ENCODE data around the gene PPP1R8.
"Not testable (repeated sequence)": the region's sequence is repeated elsewhere in the genome, so short reads cannot be mapped to it uniquely, and the experiment has no call there.

Gene PPP1R8

DNA sequence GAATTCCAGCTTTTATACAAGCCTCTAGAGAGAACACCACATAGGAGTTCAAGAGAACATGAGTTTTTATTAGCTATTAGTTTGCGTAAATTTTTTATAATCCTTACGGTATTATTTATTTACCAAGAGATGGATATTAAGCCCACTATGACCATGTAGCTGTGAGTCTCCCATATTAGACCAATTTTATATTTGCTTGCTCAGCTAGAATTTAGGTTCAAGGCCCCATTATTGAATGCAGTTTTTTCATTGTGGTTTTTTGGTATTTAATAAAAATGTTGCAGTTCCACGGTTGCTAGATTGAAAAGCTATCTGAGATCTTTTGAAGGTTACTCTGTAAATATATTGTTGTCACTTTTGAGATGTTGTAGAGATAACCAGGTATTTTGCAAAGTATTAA is 2.9 kb downstream of the PPP1R8 start:
- DNase-seq: no peak

DNA sequence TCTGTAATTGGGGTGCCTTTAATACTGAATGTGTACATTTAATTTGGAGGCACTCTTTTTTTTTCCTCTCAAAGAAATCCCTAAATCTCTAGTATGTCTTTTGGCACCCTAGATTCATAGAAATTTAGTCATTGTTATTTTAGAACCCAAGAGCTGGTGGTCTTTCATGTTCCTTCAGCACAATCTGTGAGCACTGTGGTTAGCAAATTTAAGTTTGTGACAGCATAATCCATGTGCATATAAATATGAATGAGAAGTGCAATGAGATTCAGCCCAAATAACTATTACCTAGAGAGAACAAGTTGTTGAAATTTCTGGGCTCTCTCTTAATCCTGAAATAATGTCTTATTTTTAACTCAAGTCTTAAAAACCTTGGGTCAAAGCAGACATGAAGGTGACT is 4.5 kb downstream of the PPP1R8 start:
- DNase-seq: no peak

DNA sequence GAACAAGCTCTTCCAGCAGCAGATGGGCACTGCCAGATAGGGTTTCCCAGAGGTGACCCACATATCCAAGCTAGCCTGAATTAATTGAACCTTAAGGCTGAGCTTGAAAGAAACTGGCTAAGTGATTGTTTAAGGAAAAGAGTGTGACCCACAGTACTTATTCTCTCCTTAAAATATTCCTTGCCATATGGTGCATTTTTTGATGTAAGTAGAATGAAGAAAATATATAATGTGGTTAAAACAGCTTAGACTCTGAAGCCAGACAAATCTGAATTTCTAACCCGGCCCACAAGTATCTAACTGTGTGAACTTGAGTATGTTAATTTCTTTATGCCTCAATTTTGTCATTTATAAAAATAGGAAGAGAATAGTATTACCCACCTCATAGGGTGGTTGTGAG is 4.9 kb downstream of the PPP1R8 start:
- no peak for DNase-seq

DNA sequence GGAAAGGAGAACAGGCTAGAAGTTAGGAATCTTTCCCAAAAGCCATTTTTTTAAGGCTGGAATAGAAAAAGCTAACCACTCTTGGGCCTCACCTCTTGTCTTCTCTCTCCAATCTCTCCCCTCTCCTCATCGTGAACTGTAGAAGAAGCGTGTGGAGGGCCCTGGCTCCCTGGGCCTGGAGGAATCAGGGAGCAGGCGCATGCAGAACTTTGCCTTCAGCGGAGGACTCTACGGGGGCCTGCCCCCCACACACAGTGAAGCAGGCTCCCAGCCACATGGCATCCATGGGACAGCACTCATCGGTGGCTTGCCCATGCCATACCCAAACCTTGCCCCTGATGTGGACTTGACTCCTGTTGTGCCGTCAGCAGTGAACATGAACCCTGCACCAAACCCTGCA is 19.4 kb downstream of the PPP1R8 start:
- no peak for DNase-seq

DNA sequence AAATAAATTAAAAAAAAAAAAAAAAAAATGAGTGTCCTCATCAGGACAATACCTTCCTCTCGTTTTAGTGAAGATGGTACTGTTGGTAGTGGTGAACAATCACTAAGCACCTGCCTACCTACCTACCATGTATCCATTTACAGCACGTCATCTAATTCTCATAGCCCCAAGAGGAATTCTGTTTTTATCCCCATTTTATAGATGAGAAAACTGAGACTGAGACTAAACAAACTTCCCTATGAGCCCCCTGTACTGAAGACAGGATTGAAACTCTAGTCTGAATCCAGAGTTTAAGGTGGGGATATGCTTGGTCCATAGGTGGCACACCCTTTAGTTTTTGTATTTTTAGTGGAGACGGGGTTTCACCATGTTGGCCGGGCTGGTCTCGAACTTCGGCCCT is 24.5 kb downstream of the PPP1R8 start:
- DNase-seq: no peak

DNA sequence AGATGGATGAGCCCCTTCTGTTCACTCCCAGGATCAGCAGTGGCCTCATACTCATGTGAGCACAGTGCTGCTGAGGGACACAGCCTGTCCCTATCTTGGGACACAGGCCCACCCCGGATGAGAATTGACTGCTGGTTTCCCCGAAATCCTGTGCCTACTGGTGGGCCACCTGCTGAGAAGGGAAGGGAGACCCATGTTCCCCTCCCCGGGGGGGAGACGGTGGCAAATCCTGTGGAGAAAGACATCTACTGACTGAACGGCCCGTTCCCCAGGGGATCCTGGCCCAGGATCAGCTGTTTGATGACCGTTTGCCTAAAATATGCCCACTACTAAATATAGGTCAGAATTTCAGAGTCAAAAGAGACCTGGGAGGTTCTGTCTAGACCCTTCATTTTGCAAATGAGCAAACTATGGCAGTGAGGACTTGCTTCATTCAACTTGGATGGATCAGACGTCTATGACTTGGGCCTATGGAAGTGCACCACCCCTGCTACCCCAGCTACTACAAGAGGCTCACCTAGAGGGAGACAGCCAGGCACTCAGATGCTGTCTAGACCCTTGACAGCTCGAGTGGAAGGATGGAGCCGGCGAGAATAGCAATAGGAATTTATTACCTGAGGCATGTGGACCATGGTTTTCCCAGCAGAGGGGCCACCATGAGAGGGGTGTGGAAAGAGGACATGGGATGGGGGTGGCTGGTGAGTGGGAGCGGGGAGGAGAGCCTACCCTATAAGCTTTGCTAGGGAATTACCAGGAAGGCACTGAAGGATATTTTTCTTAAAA is 26.2 kb downstream of the PPP1R8 start:
- DNase-seq: no peak

DNA sequence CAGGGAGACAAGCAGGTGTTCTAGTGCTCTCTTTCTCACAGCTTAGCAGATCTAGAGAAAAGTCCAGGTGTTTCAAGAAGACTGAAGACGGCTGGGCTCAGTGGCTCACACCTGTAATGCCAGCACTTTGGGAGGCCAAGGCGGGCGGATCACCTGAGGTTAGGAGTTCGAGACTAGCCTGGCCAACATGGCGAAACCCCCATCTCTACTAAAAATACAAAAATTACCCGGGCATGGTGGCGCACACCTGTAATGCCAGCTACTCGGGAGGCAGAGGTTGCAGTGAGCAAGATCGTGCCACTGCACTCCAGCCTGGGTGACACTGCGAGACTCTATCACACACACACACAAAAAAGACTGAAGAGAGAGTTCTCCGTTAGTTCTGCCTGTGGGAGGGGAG is 27.0 kb downstream of the PPP1R8 start:
- not testable (repeated sequence) for DNase-seq

DNA sequence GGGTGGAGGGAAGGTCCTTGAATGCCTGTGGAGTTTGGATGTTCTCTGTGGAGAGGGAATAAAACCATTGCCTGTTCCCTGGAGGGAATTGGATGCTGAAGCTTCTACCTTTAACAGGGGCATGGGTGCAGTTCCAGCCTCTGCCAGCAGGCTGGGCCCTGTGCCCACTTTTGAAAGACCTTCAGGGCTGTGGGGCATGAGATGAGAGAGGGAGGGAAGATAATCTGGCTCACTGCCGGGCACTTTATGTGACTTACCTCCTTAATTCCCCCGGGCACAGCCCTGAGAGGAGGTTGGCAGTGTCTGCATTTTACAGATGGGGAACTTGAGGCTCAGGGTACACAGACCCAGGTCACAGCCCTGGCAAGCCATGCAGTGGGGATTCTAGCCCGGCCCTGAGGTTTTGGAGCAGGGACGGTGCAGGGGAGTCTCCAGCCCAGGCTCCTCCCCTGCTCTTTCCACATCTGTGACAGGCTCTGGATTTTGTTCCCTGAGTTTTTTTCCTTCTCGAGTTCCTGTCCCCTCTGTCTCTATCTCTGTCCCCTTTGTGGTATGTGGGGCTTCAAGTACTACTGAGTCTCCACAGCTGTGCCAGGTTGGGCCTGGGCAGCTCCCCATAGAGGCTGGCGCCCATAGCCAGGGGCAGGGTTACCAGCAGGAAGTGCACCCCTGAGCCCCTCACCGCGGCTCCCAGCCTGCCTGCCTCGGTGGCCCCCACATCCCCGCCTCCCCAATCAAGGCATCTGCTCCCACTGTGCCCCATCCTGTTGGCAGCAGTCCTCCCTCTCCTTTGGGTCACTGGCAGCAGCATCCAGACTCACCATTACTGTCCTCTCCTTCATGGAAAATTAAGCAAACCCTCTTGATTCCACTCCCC is 27.7 kb downstream of the PPP1R8 start:
- DNase-seq: peak; percentile 86

DNA sequence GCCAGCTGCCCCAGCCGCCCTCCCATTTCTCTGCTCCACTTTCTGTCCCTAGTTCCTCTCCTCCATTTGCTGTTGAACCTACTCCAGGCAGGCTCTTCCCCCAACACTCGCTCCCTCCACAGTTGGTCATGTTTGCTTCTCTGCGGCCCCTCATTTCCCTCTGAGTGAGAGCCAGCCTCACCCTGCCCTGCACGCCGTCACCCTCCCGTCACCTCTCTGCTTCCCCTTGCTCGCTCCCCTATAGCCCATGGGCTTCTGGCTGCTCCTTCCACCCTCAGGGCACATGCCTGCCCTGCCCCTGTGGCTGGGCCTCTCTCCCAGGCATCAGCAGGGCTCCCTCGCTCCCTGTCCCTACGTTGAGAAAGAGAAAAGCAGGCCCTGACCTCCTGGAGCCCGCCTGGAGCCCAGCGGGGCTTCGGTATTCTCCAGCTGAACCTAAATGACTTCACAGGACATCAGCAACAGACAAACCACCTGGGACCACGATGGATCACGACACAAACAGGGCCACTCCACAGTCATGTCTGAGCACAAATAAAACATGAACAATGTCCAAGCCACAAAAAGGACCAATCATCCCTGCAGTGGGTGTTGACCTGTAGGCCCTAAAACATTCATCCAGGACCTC is 28.5 kb downstream of the PPP1R8 start:
- no peak for DNase-seq

DNA sequence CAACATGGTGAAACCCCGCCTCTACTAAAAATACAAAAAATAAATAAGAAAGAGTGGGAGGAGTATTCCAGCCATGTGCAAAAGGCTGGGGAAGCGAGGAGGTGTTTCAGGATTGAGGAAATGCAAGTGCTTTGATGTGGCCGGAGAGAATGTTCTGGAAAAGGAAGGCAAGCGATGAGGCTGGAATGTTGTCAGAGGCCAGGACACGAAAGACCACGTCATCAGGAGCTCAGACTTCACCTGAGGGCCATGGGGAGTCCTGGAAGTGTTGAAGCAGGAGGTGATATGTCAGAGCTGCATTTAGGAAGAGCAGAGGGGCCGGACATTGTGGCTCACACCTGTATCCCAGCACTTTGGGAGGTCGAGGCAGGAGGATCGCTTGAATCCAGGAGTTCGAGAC is 30.9 kb downstream of the PPP1R8 start:
- DNase-seq: no peak

DNA sequence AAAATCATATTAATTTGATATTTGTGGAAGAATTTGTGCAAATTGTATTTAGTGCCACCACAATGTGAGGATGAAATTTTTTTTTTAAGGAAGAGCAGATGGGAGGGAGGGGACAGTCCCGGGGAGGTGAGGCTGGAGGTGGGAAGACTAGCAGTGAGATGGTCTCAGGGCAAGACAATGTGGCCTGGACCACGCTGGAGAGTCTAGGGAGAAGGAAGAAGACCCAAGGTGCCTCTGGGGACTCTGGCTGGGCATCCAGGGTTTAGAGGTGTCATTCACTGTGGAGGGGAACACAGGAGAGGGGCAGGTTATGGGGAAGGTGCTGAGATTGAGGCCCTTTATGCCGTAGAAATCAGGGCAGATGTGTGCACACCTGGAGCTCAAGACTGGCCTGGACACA is 31.4 kb downstream of the PPP1R8 start:
- no peak for DNase-seq

DNA sequence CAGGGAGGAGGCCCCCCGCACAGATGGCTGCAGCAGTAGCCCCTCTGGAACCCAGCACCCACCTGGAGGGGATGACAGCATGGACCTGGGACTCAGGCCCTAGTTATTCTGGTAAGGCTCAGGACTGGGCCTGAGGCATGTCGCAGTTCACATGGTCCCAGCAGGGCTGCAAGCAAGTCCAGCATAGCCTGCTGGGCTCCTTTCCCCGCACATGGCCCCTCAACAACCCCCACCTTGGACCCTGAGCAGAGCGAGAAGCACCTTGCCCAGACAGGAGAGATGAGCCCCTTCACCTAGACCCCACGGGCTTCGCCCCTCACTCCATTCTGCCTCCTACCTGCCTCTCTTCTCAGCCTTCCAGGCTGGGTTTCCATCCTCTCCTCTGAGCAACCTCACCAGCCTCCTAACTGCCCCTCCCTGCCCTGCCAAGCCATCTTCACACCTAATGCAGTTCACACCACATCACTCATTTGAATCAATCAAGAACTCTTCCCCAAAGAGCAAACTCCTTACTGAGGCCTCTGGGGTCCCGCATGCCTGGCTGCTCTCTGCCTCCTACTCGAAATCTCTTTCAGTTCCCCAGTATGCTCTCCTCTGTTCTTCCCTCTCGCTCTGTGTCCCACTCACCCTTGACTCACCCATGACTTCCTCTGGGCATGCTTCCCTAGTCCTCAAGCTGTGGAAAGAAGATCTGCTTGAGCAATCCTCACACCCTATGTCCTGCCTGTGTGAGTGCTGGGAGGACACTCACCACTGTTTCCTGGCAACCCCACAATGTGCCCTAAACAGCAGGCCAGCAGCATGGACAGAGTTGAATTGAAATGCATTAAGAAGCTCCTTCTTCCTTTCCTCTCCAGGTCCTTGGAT is 32.3 kb downstream of the PPP1R8 start:
- peak; percentile 39 for DNase-seq

DNA sequence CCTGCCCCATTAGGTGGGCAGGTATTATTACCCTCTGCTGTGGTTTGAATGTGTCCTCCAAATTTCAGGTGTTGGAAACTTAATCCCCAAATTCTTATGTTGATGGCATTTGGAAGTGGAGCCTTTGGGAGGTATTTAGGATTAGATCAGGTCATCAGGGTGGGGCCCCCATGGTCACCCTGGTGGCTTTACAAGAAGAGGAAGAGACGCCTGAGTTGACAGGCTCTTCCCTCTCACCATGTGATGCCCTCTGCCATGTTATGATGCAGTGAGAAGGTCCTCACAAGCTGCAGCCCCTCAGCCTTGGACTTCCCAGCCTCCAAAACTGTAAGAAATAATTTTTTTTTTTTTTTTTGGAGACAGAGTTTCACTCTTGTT is 32.9 kb downstream of the PPP1R8 start:
- no peak for DNase-seq

DNA sequence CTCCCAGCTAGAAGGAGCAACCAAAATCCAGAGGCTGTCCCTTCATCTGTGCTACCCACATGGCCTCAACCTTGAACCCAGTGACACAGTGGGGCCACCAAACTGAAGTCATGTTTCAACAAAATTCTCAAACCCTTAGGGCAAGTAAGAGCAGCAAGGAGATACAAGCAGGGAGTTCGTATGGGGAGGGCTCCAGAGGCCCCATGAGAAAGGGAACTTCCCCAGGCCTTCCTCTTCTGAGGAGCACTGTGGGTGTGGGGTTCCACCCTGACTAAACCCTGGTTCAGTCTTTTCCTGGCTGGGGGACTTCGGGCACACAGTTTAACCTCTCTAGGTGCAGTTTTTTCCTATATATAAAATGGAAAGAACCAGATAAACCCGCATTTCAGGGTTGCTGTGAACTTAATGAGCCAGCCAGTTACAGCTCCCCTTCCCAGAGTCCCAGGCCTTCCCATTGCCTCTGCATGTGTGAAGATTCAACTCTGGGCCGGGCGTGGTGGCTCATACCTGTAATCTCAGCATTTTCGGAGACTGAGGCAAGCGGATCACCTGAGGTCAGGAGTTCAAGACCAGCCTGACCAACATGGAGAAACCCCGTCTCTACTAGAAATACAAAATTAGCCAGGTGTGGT is 33.8 kb downstream of the PPP1R8 start:
- peak; percentile 47 for DNase-seq

DNA sequence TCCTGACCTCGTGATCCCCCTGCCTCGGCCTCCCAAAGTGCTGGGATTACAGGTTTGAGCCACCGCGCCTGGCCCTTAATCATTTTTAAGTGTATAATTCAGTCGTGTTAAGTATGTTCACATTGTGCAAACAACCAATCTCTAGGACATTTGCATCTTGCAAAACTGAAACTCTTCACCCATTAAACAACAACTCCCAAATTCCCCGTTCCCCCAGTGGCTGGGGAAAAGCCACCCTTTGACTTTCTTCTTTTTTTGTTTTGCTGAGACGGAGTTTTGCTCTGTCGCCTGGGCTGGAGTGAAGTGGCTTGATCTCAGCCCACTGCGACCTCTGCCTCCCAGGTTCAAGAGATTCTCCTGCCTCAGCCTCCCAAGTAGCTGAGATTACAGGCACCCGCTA is 35.2 kb downstream of the PPP1R8 start:
- no peak for DNase-seq

DNA sequence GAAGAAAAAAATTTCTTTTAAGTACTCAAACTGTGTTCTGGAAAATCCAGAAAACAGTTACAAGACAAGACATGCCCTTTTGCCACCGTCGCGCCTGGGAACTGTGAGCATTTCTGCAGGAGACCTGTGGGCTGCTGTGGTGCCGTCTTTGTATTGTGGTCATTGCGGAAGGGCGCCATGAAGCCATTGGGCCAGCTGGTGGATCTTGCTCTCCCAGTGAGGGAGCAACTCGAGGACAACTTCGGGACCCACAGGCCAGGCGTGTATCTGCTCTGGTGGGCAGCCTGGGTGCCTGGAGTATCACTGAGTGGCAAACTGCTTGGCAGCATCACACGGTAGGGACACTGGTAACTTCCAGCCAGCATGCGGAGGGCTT is 38.0 kb downstream of the PPP1R8 start:
- DNase-seq: no peak

DNA sequence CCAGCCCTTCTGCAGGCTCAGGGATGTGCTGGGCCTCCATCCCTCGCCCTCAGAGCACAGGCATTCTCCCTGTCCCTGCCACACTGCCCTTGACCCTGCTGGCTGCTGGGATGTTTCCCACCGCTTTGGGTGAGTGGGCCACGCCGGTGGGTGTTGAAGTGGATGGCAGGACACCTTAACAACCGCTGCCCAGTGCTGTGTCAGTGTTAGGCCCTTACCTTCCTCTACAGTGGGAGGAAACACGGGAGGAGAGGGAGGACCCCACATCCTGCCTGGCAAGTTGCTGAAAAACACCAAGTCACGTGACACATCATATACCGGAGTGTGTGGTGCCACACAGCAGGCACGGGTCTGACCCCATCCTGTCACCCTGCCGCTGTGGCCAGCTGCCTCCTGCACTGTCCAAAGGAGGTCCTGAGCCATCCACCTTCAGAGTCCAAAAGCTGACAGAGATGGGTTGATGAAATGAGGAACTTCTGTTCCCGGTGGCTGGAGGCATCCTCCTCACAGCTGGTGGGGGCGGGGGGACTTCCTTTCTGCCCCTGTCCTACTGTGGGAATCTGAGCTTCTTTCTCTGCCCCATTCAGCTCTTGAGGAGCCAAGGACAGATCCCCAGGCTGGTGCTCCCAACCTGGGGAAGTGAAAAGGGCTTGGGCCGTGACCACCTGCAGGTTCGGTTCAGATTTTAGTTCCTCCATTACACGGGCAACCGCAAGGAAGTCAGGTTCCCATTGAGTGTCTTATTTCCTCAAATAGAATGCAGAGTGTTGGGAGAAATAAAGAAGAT is 38.5 kb downstream of the PPP1R8 start:
- DNase-seq: peak; percentile 82

DNA sequence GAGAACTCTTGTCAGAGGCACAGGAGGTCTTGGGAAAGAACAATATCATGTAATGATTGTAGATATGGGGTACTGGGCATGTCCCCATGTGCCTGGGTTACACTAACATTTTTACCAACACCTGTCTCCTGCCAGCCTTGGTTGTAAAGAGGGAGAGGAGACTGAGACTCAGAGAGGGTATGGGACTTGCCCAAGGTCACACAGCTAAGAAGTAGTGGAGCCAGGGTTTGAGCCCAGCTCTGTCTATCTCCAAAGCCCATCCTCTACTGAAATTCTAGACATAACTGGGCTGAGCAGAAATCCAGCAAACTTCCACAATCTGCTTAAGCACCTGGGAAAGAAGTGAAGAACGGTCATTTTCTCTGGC is 39.1 kb downstream of the PPP1R8 start:
- DNase-seq: no peak

DNA sequence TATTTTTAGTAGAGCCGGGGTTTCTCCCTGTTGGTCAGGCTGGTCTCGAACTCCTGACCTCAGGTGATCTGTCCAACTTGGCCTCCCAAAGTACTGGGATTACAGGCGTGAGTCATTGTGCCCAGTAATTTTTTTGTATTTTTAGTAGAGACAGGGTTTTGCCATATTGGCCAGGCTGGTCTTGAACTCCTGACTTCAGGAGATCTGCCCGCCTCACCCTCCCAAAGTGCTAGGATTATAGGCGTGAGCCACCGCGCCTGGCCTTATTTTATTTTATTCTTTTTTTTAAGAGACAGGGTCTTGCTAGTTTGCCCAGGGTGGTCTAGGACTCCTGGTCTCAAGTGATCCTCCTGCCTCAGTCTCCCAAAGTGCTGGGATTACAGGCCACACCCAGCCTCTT is 40.5 kb downstream of the PPP1R8 start:
- DNase-seq: not testable (repeated sequence)

DNA sequence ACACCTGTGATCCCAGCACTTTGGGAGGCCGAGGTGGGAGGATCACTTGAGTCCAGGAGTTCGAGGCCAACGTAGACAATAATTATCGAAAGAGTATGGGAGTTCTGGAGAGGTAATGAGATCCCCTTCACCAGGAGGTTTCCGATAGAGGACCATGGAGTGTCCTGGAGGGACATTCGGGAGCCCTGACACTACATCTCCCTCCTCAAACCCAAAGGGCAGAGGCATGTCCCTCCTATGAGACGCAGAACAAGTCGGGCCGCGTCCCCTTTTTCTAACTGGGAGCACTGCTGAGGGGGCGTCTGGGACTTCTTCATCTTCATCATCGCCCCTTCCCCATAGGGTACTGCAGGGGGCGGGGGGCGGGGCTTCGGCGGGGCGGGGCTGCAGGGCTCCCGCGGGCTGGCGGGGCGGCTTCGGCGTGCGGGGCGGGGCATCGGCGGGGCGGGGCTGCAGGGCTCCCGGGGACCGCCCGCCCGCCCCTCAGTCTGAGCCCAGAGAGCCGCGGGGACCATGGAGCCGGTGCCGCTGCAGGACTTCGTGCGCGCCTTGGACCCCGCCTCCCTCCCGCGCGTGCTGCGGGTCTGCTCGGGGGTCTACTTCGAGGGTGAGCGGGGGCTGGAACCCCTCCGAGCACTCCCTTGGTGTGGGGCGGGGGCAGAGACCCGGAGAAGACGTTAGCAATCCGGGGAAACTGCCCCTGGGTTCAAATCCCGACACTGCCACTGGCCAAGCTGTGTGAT is 41.6 kb downstream of the PPP1R8 start, which contains the start of gene THEMIS2:
THEMIS2 (plus strand) TSS at position 486 of the 743 bp plus-strand sequence; CDS start at position 514, 28 bp downstream.
- DNase-seq: peak; percentile 84

Data from CD4-positive, alpha-beta T cell treated with Interleukin-21 for 1 hour (primary cell).